H1 (cell line): ENCODE results near the gene DPYSL4.

Experiments
- ATF3 ChIP-seq: IDR thresholded peaks from 2 replicates; pipeline ENCODE4 v1.6.1; 2011; ENCODE audit warnings: low read depth, mild to moderate bottlenecking, low read length; ENCODE audit not compliant: insufficient read depth
- CHD2 ChIP-seq: IDR thresholded peaks from 2 replicates; pipeline ENCODE4 v1.6.1; 2012; ENCODE audit warnings: low read length, improper control_type of control experiment
- CTCF ChIP-seq, 3 experiments: IDR thresholded peaks; 1 replicate in 2 of 3; 2 replicates in 1 of 3; pipeline versions ENCODE4 v1.5.1 to v1.6.1; 2011; ENCODE audit warnings: low read length in 3 of 3, mild to moderate bottlenecking in 3 of 3, inconsistent platforms in 2 of 3, low read depth in 1 of 3, moderate library complexity in 1 of 3; ENCODE audit not compliant: insufficient read depth in 1 of 3; ENCODE audit errors: control extremely low read depth in 1 of 3
- EP300 ChIP-seq, 2 experiments: IDR thresholded peaks; 1 replicate in 1 of 2; 2 replicates in 1 of 2; pipeline ENCODE4 v1.6.1; 2011 to 2012; ENCODE audit warnings: low read depth in 2 of 2, low read length in 2 of 2, mild to moderate bottlenecking in 2 of 2, borderline replicate concordance in 1 of 2, inconsistent platforms in 1 of 2, moderate library complexity in 1 of 2
- POLR2A ChIP-seq, 2 experiments: IDR thresholded peaks; 1 replicate in 1 of 2; 2 replicates in 1 of 2; pipeline ENCODE4 v1.6.1; 2011; ENCODE audit warnings: low read depth in 2 of 2, low read length in 2 of 2, mild to moderate bottlenecking in 2 of 2; ENCODE audit errors: control extremely low read depth in 1 of 2
- POLR2AphosphoS5 ChIP-seq: IDR thresholded peaks from 2 replicates; pipeline ENCODE4 v1.6.1; 2011; ENCODE audit warnings: low read depth, low read length
- RAD21 ChIP-seq, 2 experiments: IDR thresholded peaks in 1 of 2; conservative IDR thresholded peaks in 1 of 2; 2 replicates each; pipeline ENCODE4 v1.6.1; 2011; ENCODE audit warnings: low read depth in 2 of 2, low read length in 2 of 2, improper control_type of control experiment in 1 of 2, inconsistent platforms in 1 of 2, mild to moderate bottlenecking in 1 of 2, moderate library complexity in 1 of 2
- SP1 ChIP-seq: IDR thresholded peaks from 2 replicates; pipeline ENCODE4 v1.6.1; 2011; ENCODE audit warnings: low read depth, low read length
- SP2 ChIP-seq: IDR thresholded peaks from 2 replicates; pipeline ENCODE4 v1.6.1; 2012; ENCODE audit warnings: mild to moderate bottlenecking, low read length, inconsistent platforms
- TAF1 ChIP-seq: IDR thresholded peaks from 2 replicates; pipeline ENCODE4 v1.6.1; 2011; ENCODE audit warnings: mild to moderate bottlenecking, low read depth, low read length
- TEAD4 ChIP-seq: IDR thresholded peaks from 2 replicates; pipeline ENCODE4 v1.6.1; 2012; ENCODE audit warnings: low read depth, low read length, inconsistent platforms, mixed read lengths
- ZNF274 ChIP-seq: IDR thresholded peaks from 2 replicates; pipeline ENCODE4 v1.7.0; 2012; ENCODE audit warnings: low read length, borderline replicate concordance; ENCODE audit errors: extremely low read depth

GRCh38 chr10:132241496-132241895 lies 54.7 kb downstream of the DPYSL4 start:
- TF ChIP-seq ATF3 (no peak), CHD2 (no peak), POLR2A (IDR thresholded peaks at IDR 0.05; ENCODE audit: control extremely low read depth in 1 of 2, low read depth in 2 of 2, low read length in 2 of 2) (no peak), CTCF (IDR thresholded peaks at IDR 0.05; ENCODE audit: control extremely low read depth in 1 of 3, insufficient read depth in 1 of 3, low read depth in 1 of 3, low read length in 3 of 3) (no peak), TEAD4 (no peak), POLR2AphosphoS5 (no peak), EP300 (IDR thresholded peaks at IDR 0.05; ENCODE audit: borderline replicate concordance in 1 of 2, low read depth in 2 of 2, low read length in 2 of 2) (no peak), RAD21 (IDR thresholded peaks at IDR 0.05 in 1 of 2, conservative IDR thresholded peaks at IDR 0.05 in 1 of 2; ENCODE audit: low read depth in 2 of 2, low read length in 2 of 2) (no peak), ZNF274 (no peak), SP2 (no peak), TAF1 (no peak), SP1 (no peak)
